Measurements from ENCODE around the gene PDE9A. TPM values are rescaled to one million over a fixed set of nuclear protein-coding genes. Genes with fewer than 3 reads are reported as not detected.
A peak's percentile ranks its signal among the peaks of the same experiment; 100 is the strongest.
"Not testable (repeated sequence)": the region's sequence is repeated elsewhere in the genome, so short reads cannot be mapped to it uniquely, and the experiment has no call there.

PDE9A gene
- total RNA-seq, 1 donor from 2014 or later = 12.3 TPM

DNA sequence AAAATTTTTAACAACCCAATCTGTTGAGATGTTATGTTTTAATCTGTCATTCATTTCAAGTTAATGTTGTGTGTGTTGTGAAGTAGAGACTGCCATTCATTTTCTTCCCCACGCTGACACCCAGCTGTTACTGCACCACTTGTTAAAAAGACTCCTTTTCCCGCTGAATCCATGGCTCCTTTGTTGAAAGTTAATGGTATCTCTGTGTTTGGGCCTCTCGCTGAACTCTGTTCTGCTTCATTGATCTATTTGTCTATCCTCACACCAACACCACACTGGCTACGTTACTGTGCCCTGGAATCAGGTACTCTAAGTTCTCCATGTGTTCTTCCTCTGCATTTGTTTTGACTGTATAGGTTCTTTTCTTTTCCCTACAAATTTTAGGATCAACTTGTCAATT lies 58.2 kb downstream of the PDE9A start:
- Mint-ChIP-seq H3K4me3 (ENCODE audit: unreplicated experiment) (no peak overlapping the region), H3K4me1 (ENCODE audit: unreplicated experiment) (no peaks in the 10 kb centered on the region), H3K9me3 (ENCODE audit: unreplicated experiment) (no peaks in the 10 kb centered on the region), H3K36me3 (ENCODE audit: unreplicated experiment) (no peaks in the 10 kb centered on the region), H3K27ac (ENCODE audit: unreplicated experiment) (no peak overlapping the region), H3K27me3 (ENCODE audit: unreplicated experiment) (peaks cover 2% of the 10 kb centered on the region)
- TF ChIP-seq CTCF (IDR thresholded peaks at IDR 0.05) = no peak
- DNase-seq (ENCODE audit: extremely low spot score, unreplicated experiment) = no peak

GRCh38 chr21:42715427-42715826 lies 62.0 kb downstream of the PDE9A start:
- not testable (repeated sequence) for H3K27ac Mint-ChIP-seq (ENCODE audit: unreplicated experiment); H3K4me1 Mint-ChIP-seq (ENCODE audit: unreplicated experiment); H3K36me3 Mint-ChIP-seq (ENCODE audit: unreplicated experiment); H3K27me3 Mint-ChIP-seq (ENCODE audit: unreplicated experiment); H3K9me3 Mint-ChIP-seq (ENCODE audit: unreplicated experiment); DNase-seq (ENCODE audit: extremely low spot score, unreplicated experiment); H3K4me3 Mint-ChIP-seq (ENCODE audit: unreplicated experiment)

GRCh38 chr21:42716074-42716473 lies 62.7 kb downstream of the PDE9A start:
- Mint-ChIP-seq H3K27me3 (ENCODE audit: unreplicated experiment) (no peaks in the 10 kb centered on the region), H3K4me1 (ENCODE audit: unreplicated experiment) (peaks cover 2% of the 10 kb centered on the region), H3K27ac (ENCODE audit: unreplicated experiment) (no peak overlapping the region), H3K4me3 (ENCODE audit: unreplicated experiment) (no peak overlapping the region), H3K36me3 (ENCODE audit: unreplicated experiment) (no peaks in the 10 kb centered on the region), H3K9me3 (ENCODE audit: unreplicated experiment) (no peaks in the 10 kb centered on the region)
- DNase-seq (ENCODE audit: extremely low spot score, unreplicated experiment) = no peak
- TF ChIP-seq CTCF (IDR thresholded peaks at IDR 0.05) = no peak

DNA sequence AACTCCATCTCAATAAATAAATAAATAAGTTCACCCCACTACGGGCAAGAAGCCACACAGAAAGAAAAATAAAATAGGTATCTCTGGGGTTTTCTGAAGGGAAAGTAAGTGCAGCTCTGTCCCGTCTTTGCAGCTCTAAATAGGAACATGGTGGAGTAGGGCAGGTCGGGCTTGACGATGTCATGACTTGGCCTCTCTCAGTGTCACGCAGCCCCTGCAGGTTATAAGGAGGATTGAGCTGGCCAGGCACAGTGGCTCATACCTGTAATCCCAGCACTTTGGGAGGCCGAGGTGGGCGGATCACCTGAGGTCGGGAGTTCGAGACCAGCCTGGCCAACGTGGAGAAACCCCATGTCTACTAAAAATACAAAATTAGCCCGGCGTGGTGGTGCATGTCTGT lies 67.1 kb downstream of the PDE9A start:
- H3K4me3 Mint-ChIP-seq (ENCODE audit: unreplicated experiment); DNase-seq (ENCODE audit: extremely low spot score, unreplicated experiment); H3K27ac Mint-ChIP-seq (ENCODE audit: unreplicated experiment); H3K27me3 Mint-ChIP-seq (ENCODE audit: unreplicated experiment); H3K36me3 Mint-ChIP-seq (ENCODE audit: unreplicated experiment); H3K9me3 Mint-ChIP-seq (ENCODE audit: unreplicated experiment): not testable (repeated sequence)
- H3K4me1 Mint-ChIP-seq (ENCODE audit: unreplicated experiment) = peaks cover 36% of the 10 kb centered on the region

DNA sequence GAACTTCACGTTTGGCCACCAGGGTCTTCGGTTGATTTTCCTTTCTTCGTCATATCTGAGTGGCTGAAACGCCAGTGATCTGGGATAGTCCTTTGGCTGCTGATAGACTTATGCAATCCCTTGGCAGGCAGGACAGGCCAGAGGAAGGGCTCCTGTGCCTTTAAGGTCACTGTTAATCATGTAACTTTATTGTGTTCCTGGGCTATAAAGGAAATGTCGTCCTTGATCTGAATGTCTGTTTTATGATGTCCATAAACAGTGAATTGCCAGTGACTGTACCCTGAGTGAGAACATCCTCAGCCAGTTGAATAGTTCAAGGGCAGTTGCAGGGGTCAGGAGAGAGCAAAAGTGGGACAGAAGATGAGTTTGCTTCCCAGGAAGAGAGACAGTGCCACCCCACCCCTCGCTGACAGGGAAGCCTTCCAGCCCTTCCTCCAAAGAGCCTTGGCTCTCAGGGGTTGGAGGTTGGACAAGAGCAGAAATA lies 68.0 kb downstream of the PDE9A start:
- no peaks in the 10 kb centered on the region for H3K36me3 Mint-ChIP-seq (ENCODE audit: unreplicated experiment)
- H3K27me3 Mint-ChIP-seq (ENCODE audit: unreplicated experiment) = no peaks in the 10 kb centered on the region
- DNase-seq (ENCODE audit: extremely low spot score, unreplicated experiment) = no peak
- H3K4me1 Mint-ChIP-seq (ENCODE audit: unreplicated experiment) = peaks cover 40% of the 10 kb centered on the region
- no peak overlapping the region for H3K4me3 Mint-ChIP-seq (ENCODE audit: unreplicated experiment)
- no peaks in the 10 kb centered on the region for H3K9me3 Mint-ChIP-seq (ENCODE audit: unreplicated experiment)
- no peak overlapping the region for H3K27ac Mint-ChIP-seq (ENCODE audit: unreplicated experiment)
- no peak for TF ChIP-seq CTCF (IDR thresholded peaks at IDR 0.05)

DNA sequence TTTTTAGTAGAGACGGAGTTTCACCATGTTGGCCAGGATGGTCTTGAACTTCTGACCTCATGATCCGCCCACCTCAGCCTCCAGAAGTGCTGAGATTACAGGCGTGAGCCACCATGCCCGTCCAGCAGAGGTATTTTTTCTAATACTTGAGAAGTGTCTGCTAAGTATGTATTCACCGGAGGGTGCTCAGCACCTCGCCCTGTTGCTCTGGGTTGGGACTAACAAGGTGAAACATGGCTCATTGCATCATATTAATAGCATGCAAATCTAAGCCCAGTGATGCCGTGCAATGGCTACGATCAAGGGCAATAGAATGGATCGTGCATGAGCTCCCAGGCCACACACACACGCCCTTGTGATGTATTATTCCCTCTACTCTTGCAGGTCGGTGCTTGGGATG lies 68.7 kb downstream of the PDE9A start:
- DNase-seq (ENCODE audit: extremely low spot score, unreplicated experiment) = peak; percentile 38
- H3K27ac Mint-ChIP-seq (ENCODE audit: unreplicated experiment) = no peak overlapping the region
- TF ChIP-seq CTCF (IDR thresholded peaks at IDR 0.05) = no peak
- no peaks in the 10 kb centered on the region for H3K27me3 Mint-ChIP-seq (ENCODE audit: unreplicated experiment)
- no peaks in the 10 kb centered on the region for H3K9me3 Mint-ChIP-seq (ENCODE audit: unreplicated experiment)
- H3K36me3 Mint-ChIP-seq (ENCODE audit: unreplicated experiment) = no peaks in the 10 kb centered on the region
- H3K4me1 Mint-ChIP-seq (ENCODE audit: unreplicated experiment) = peaks cover 40% of the 10 kb centered on the region
- H3K4me3 Mint-ChIP-seq (ENCODE audit: unreplicated experiment) = no peak overlapping the region
